ENCODE measurements around the gene SLC10A1. TPM values are rescaled to one million over a fixed set of nuclear protein-coding genes. Genes with fewer than 3 reads are reported as not detected.

The SLC10A1 gene
- total RNA-seq, 1 donor from 2014 or later = not detected

GRCh38 chr14:69779088-69779487, 18.0 kb downstream of the SLC10A1 start:
- Mint-ChIP-seq H3K4me1 (ENCODE audit: low read depth) (peaks cover 9% of the 10 kb centered on the region), H3K36me3 (ENCODE audit: insufficient read depth) (peaks cover 21% of the 10 kb centered on the region), H3K27me3 (no peaks in the 10 kb centered on the region), H3K27ac (no peak overlapping the region), H3K9me3 (ENCODE audit: low read depth) (no peaks in the 10 kb centered on the region), H3K4me3 (ENCODE audit: low read depth) (no peak overlapping the region)
- TF ChIP-seq, protein P1, sequence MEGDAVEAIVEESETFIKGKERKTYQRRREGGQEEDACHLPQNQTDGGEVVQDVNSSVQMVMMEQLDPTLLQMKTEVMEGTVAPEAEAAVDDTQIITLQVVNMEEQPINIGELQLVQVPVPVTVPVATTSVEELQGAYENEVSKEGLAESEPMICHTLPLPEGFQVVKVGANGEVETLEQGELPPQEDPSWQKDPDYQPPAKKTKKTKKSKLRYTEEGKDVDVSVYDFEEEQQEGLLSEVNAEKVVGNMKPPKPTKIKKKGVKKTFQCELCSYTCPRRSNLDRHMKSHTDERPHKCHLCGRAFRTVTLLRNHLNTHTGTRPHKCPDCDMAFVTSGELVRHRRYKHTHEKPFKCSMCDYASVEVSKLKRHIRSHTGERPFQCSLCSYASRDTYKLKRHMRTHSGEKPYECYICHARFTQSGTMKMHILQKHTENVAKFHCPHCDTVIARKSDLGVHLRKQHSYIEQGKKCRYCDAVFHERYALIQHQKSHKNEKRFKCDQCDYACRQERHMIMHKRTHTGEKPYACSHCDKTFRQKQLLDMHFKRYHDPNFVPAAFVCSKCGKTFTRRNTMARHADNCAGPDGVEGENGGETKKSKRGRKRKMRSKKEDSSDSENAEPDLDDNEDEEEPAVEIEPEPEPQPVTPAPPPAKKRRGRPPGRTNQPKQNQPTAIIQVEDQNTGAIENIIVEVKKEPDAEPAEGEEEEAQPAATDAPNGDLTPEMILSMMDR (IDR thresholded peaks at IDR 0.05; ENCODE audit: unreplicated experiment) = no peak
- DNase-seq (ENCODE audit: low spot score, unreplicated experiment) = no peak

DNA sequence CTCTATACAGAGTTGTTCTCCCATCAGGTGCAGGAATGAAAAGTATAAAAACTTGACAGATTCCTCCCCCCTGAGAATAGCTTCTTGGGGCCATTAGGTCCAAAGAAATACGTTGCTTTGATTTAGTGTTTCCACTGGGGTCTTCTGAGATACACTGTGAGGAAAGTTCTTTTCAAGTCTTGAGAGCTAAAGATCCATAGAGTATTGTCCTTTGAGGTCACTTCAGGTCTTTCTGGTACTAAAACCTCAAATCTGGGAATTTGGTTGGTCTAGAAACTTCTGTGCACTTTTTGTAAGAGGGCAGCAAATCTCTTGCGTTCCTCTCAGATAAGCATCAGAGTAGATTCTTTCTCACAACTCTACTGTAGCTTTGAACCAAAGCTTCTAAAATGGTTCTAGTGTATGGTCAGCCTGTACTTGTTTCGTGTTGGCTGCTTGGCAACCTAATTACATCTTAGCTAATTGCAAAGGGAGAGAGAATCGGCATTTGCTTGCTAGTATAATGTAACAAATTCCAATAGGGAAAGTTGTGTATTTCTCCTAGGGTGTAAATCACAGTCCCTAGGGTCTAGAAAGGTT, 20.1 kb downstream of the SLC10A1 start:
- Mint-ChIP-seq H3K36me3 (ENCODE audit: insufficient read depth) (peaks cover 36% of the 10 kb centered on the region), H3K4me3 (ENCODE audit: low read depth) (no peak overlapping the region)
- TF ChIP-seq, protein P1 (IDR thresholded peaks at IDR 0.05; ENCODE audit: unreplicated experiment) = no peak

DNA sequence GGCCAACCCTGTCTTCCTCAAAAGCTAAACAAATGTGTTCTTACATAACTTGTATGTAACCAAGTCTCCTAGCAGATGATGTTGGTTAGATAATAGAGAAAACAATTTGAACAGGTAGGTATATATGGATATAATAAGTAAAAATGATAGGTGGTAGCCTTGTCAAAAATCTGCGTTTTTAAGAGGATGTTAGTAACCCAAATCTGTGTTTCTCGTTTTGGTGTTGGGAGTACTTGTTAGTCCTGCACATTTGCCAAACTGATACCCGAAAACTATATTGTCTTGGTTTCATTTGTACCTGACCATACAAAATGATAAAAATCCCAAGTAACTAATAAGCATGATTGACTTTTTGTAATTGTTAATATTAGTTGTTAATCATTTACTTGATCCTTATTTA, 22.0 kb downstream of the SLC10A1 start:
- H3K36me3 Mint-ChIP-seq (ENCODE audit: insufficient read depth) = peaks cover 50% of the 10 kb centered on the region
- no peak overlapping the region for H3K4me3 Mint-ChIP-seq (ENCODE audit: low read depth)
- TF ChIP-seq, protein P1 (IDR thresholded peaks at IDR 0.05; ENCODE audit: unreplicated experiment) = no peak
- DNase-seq (ENCODE audit: low spot score, unreplicated experiment) = no peak
- no peaks in the 10 kb centered on the region for H3K27me3 Mint-ChIP-seq
- peaks cover 12% of the 10 kb centered on the region for H3K4me1 Mint-ChIP-seq (ENCODE audit: low read depth)
- peak overlapping the region; percentile 77 for H3K27ac Mint-ChIP-seq
- H3K9me3 Mint-ChIP-seq (ENCODE audit: low read depth) = no peaks in the 10 kb centered on the region

More for the DNA sequence above, 20.1 kb downstream of the SLC10A1 start:
- DNase-seq (ENCODE audit: low spot score, unreplicated experiment) = no peak
- peak overlapping the region; percentile 40 for H3K27ac Mint-ChIP-seq
- no peaks in the 10 kb centered on the region for H3K9me3 Mint-ChIP-seq (ENCODE audit: low read depth)
- no peaks in the 10 kb centered on the region for H3K27me3 Mint-ChIP-seq
- peaks cover 9% of the 10 kb centered on the region for H3K4me1 Mint-ChIP-seq (ENCODE audit: low read depth)

- no peak overlapping the region for H3K4me3 Mint-ChIP-seq (ENCODE audit: low read depth)
- H3K27ac Mint-ChIP-seq = peak overlapping the region; percentile 73
- no peaks in the 10 kb centered on the region for H3K27me3 Mint-ChIP-seq
- no peak for DNase-seq (ENCODE audit: low spot score, unreplicated experiment)
- H3K4me1 Mint-ChIP-seq (ENCODE audit: low read depth) = peaks cover 20% of the 10 kb centered on the region
- peaks cover 57% of the 10 kb centered on the region for H3K36me3 Mint-ChIP-seq (ENCODE audit: insufficient read depth)
- TF ChIP-seq, protein P1 (IDR thresholded peaks at IDR 0.05; ENCODE audit: unreplicated experiment) = no peak
- no peaks in the 10 kb centered on the region for H3K9me3 Mint-ChIP-seq (ENCODE audit: low read depth)
Observed at GRCh38 chr14:69773571-69774276, 23.3 kb downstream of the SLC10A1 start.

DNA sequence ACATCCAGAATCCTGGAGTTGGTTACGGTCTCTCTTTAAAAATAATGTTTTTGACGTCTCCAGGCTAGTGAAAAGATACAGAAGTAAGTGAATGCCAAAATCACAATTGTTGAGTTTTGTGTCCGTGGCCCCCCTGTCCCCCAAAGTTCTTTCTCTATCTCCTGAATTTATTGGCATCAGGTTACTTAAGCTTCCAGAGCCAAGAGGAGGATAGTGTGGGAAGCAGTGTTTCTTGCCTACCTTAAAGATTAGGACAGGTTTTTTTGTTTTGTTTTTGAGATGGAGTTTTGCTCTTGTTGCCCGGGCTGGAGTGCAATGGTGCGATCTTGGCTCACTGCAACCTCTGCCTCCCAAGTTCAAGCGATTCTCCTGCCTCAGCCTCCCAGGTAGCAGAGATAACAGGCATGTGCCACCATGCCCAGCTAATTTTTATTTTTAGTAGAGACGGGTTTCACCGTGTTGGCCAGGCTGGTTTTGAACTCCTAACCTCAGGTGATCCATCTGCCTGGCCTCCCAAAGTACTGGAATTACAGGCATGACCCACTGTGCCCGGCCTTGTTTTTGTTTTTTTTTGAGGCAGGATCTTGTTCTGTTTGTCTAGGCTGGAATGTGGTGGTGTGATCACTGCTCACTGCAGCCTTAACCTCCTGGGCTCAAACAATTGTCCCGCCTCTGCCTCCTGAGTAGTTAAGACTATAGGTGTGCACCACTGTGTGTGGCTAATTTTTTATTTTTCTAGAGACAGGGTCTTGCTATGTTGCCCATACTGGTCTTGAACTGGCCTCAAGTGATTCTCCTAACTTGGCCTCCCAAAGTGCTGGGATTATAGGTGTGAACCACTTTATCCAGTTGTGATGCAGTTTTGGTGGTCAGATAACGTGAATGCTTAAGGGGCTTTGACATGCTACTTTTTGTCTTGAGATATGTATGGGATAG, 24.7 kb downstream of the SLC10A1 start:
- DNase-seq (ENCODE audit: low spot score, unreplicated experiment) = no peak
- Mint-ChIP-seq H3K27ac (peak overlapping the region; percentile 88), H3K4me3 (ENCODE audit: low read depth) (no peak overlapping the region)

More for the DNA sequence above, 24.7 kb downstream of the SLC10A1 start:
- Mint-ChIP-seq H3K4me1 (ENCODE audit: low read depth) (peaks cover 31% of the 10 kb centered on the region), H3K9me3 (ENCODE audit: low read depth) (no peaks in the 10 kb centered on the region), H3K36me3 (ENCODE audit: insufficient read depth) (peaks cover 69% of the 10 kb centered on the region), H3K27me3 (no peaks in the 10 kb centered on the region)
- TF ChIP-seq, protein P1 (IDR thresholded peaks at IDR 0.05; ENCODE audit: unreplicated experiment) = no peak
